Fibroblast of skin of back (primary cell): Measurements from ENCODE around the gene UTS2. TPM values are rescaled to one million over a fixed set of nuclear protein-coding genes. Genes with fewer than 3 reads are reported as not detected.

Experiments used
- DNase-seq: peaks from one replicate; pipeline ENCODE4 v3.0.0-alpha.2; 2013
- polyA plus RNA-seq, 2 experiments: library from polyadenylated mRNA; unstranded; fragments of 120-200 nt; gene quantifications; one replicate each; pipeline ENCODE4 v1.2.1, GENCODE V29; 2013; ENCODE audit not compliant: insufficient read length in 2 of 2

The UTS2 gene
- not detected for polyA plus RNA-seq (2013, experiment 1 of 2; ENCODE audit: insufficient read length)
- not detected for polyA plus RNA-seq (2013, experiment 2 of 2; ENCODE audit: insufficient read length)

- DNase-seq: no peak
Observed at GRCh38 chr1:7852804-7853683, at the start of gene UTS2. TSS of gene UTS2 (minus strand) at chr1:7853065. CDS start at chr1:7853003, 62 bp downstream.

GRCh38 chr1:7899741-7900140 lies 46.9 kb upstream of the UTS2 start:
- DNase-seq: peak; percentile 17

GRCh38 chr1:7898962-7899361 lies 46.1 kb upstream of the UTS2 start:
- no peak for DNase-seq

- no peak for DNase-seq
Observed at GRCh38 chr1:7896994-7897393, 44.1 kb upstream of the UTS2 start.

- peak; percentile 48 for DNase-seq
Observed at GRCh38 chr1:7893529-7894180, 40.8 kb upstream of the UTS2 start.

- no peak for DNase-seq
Observed at GRCh38 chr1:7891804-7892203, 38.9 kb upstream of the UTS2 start.

GRCh38 chr1:7890853-7891252 lies 38.0 kb upstream of the UTS2 start:
- DNase-seq: no peak

GRCh38 chr1:7888248-7889081 lies 35.6 kb upstream of the UTS2 start:
- no peak for DNase-seq

- DNase-seq: no peak
Observed at GRCh38 chr1:7886405-7886745, 33.5 kb upstream of the UTS2 start.

GRCh38 chr1:7885513-7886404 lies 32.9 kb upstream of the UTS2 start:
- DNase-seq: no peak

- no peak for DNase-seq
Observed at GRCh38 chr1:7884757-7885156, 31.9 kb upstream of the UTS2 start.

GRCh38 chr1:7879228-7879627 lies 26.4 kb upstream of the UTS2 start:
- no peak for DNase-seq

GRCh38 chr1:7878027-7878426 lies 25.2 kb upstream of the UTS2 start:
- no peak for DNase-seq

- no peak for DNase-seq
Observed at GRCh38 chr1:7873801-7874795, 21.2 kb upstream of the UTS2 start.

GRCh38 chr1:7871136-7871535 lies 18.3 kb upstream of the UTS2 start:
- no peak for DNase-seq

GRCh38 chr1:7869136-7869920 lies 16.5 kb upstream of the UTS2 start:
- DNase-seq: no peak

- no peak for DNase-seq
Observed at GRCh38 chr1:7868070-7868780, 15.4 kb upstream of the UTS2 start.

- DNase-seq: no peak
Observed at GRCh38 chr1:7865978-7866377, 13.1 kb upstream of the UTS2 start.

- no peak for DNase-seq
Observed at GRCh38 chr1:7863756-7864328, 11.0 kb upstream of the UTS2 start.
